CD4-positive, alpha-beta T cell treated with Interferon alpha-2 for 1 hour (primary cell): ENCODE data around the gene MAP4K3.
"Not testable (repeated sequence)": the region's sequence is repeated elsewhere in the genome, so short reads cannot be mapped to it uniquely, and the experiment has no call there.

Experiments used
- DNase-seq, 2 donors: peaks; one replicate each; pipeline ENCODE4 v3.0.0-alpha.2; 2020 to 2022

MAP4K3 gene

GRCh38 chr2:39368376-39368775 is 68.7 kb downstream of the MAP4K3 start:
- DNase-seq: no peak

GRCh38 chr2:39362595-39362994 is 74.5 kb downstream of the MAP4K3 start:
- no peak for DNase-seq

GRCh38 chr2:39361511-39361910 is 75.6 kb downstream of the MAP4K3 start:
- no peak for DNase-seq

- not testable (repeated sequence) for DNase-seq
Measured at GRCh38 chr2:39360342-39360741, 76.7 kb downstream of the MAP4K3 start.

GRCh38 chr2:39359453-39360038 is 77.5 kb downstream of the MAP4K3 start:
- no peak for DNase-seq

DNA sequence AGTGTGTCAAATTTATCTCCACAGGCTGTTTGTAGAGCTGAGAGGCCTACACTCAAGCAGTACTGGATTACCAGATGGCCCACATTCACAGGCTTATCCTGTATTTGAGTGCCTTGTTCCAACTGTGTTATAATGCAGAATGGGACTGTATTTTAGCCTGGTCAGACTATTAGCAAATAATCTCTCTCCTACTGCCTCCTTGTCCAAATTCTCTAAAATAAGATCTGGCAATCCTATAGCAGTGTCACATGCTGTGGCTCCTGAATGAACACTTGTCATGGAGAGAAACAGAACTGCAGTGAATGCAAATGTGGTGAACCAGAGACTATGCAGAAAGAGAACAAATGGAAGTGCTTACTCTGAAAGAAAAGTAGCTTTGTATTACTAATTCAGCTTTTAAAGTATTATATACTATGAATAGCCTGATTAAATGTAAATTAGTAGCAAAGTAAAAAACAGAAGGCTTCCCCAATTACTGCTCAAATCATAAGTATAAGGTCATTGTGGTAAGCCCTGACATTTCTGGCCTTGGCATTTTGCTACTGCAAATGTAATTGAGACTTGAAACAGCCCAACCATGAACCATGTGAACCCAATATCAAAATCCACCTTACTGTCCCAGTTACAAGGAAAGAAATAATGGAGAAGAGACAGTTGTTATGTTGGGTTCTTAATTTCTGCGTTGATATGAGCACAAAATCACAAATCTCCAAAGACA is 80.0 kb downstream of the MAP4K3 start:
- DNase-seq: no peak

GRCh38 chr2:39350658-39351057 is 86.4 kb downstream of the MAP4K3 start:
- DNase-seq: no peak

- DNase-seq: no peak
Measured at GRCh38 chr2:39338502-39338901, 98.6 kb downstream of the MAP4K3 start.

DNA sequence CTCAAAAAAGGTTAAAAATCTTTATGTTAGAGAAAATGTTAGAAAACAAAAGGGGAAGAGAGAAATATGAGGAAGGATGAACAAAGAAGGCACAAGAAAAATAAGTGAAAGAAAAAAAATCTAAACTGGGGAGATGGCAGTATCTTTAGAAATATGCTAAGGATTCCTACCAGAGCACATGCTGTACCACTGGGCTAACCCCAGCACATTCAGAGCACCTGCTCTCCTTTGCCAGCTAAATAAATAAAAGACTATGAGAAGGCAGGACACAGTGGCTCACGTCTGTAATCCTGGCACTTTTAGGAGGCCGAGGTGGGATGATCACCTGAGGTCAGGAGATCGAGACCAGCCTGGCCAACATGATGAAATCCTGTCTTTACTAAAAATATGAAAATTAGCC is 101.2 kb downstream of the MAP4K3 start:
- DNase-seq: no peak

DNA sequence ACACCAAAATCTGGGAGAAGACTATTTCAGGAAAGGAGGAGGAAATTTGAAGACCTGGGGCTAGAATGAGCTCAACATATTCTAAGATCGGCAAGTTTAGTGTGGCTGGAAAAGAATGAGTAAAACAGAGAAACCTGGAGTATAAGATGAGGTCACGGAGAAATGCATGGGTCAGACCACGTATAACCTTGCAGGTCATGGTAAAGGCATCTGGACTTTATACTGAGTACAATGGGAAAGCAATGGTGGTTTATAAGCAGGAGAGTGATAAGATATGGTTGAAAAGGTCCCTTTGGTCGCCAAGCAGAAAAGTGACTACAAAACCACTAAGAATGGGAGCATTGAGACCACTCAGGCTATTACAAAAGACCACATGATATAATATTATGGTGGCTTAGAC is 102.1 kb downstream of the MAP4K3 start:
- DNase-seq: no peak

DNA sequence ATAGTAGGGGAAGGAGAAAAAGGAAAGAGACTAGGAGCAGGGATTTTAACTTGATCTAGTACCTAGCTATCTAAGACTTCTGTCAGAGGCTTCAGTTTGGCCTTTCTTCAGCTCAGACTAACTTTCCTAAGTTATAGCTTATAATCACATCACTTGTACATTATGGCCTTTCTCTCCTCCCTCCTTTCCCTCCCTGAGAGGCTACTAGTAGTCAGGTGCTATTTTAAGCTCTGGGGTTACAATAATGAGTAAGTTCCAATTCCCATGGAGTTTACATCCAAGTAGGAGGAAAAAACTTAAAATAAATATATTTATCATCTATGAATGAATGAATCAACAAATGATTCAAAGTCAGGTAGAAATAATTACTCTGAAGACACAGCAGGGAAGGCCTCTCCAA is 102.6 kb downstream of the MAP4K3 start:
- no peak for DNase-seq

- DNase-seq: no peak
Measured at GRCh38 chr2:39326644-39327043, 110.4 kb downstream of the MAP4K3 start.

- no peak for DNase-seq
Measured at GRCh38 chr2:39325966-39326365, 111.1 kb downstream of the MAP4K3 start.

DNA sequence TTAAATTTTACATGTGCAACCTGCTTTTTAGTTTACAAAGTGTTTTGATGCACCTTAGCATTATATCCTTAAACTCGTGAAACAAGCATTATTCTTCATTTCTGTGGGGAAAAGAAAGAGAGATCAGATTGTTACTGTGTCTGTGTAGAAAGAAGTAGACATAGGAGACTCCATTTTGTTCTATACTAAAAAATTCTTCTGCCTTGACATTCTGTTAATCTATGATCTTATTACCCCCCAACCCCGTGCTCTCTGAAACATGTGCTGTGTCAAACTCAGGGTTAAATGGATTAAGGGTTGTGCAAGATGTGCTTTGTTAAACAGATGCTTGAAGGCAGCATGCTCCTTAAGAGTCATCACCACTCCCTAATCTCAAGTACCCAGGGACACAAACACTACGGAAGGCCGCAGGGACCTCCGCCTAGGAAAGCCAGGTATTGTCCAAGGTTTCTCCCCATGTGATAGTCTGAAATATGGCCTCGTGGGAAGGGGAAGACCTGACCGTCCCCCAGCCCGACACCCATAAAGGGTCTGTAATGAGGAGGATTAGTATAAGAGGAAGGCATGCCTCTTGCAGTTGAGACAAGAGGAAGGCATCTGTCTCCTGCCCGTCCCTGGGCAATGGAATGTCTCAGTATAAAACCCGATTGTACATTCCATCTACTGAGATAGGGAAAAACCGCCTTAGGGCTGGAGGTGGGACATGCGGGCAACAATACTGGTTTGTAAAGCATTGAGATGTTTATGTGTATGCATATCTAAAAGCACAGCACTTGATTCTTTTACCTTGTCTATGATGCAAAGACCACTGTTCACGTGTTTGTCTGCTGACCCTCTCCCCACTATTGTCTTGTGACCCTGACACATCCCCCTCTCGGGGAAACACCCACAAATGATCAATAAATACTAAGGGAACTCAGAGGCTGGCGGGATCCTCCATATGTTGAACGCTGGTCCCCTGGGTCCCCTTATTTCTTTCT is 115.7 kb downstream of the MAP4K3 start:
- not testable (repeated sequence) for DNase-seq

DNA sequence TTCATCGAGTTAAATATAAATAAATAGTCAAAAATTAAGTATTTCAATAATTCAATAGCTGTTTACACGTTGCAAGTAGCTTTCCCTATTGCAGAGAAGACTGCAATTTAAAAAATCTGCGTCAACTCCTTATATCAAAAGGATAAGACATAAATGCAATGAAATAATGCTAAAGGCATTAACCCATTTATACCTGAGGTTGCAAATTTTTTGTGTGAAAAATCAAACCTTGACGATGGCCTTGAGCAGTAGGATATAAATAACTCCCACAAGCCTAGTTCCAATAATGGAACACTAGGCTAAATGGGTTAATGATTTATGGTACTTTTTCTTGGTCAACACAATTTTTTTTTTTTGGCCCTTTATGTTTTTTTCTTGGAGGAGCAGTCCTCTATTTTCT is 116.9 kb downstream of the MAP4K3 start:
- no peak for DNase-seq

- no peak for DNase-seq
Measured at GRCh38 chr2:39313575-39313974, 123.5 kb downstream of the MAP4K3 start.

- no peak for DNase-seq
Measured at GRCh38 chr2:39311469-39311868, 125.6 kb downstream of the MAP4K3 start.

GRCh38 chr2:39308778-39309177 is 128.3 kb downstream of the MAP4K3 start:
- DNase-seq: no peak

DNA sequence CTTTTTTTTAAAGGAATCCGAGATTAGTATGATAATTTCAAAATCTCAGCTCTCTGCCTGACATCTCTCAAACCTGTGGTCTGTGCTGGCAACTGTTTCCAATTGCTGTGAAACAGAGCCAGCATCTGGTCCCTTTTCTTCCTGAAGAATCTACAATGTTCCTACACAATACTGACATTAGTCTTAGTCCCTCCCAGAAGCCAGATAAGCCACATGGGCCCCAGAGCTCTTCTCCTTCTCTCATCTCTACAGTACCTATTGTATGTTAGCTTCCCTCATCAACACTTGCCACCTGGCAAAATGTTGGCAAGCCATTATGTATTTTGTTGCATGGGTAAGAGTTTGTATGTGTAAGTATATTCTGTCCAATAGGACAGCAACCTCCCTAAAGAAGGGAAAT is 130.5 kb downstream of the MAP4K3 start:
- no peak for DNase-seq

DNA sequence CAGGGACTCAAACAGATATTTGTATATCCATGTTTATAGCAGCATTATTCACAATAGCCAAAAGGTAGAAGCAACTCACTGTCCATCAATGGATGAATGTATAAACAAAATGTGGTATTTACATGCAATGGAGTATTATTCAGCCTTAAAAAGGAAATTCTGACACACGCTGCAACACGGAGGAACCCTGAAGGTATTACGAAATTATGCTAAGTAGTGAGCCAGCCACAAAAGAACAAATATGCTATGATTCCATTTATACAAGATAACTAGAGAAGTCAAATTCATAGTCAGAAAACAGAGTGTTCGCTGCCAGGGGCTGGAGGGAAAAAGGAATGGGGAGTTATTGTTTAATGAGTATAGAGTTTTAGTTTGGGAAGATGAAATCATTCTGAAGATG is 132.4 kb downstream of the MAP4K3 start:
- no peak for DNase-seq

DNA sequence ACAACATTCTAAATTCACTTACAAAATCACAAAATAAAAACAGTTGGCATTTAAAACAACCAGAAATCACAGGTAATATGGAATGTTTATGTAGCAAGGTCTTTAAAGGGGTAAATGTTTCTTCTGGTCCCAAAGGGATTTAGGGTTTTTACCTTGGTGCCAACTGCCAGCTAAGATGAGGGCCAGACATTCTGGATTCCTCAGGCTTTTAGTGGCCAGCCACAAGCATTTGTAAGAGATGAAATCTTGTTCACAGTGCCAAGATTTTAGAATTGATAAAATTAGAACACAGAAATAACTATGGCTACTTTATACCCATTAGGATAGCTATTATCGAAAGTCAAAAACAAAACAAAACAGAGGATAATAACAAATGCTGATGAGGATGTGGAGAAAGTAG is 132.9 kb downstream of the MAP4K3 start:
- DNase-seq: no peak

GRCh38 chr2:39301352-39301751 is 135.7 kb downstream of the MAP4K3 start:
- no peak for DNase-seq
